Measurements from ENCODE around the gene ATPAF2.

Gene ATPAF2

DNA sequence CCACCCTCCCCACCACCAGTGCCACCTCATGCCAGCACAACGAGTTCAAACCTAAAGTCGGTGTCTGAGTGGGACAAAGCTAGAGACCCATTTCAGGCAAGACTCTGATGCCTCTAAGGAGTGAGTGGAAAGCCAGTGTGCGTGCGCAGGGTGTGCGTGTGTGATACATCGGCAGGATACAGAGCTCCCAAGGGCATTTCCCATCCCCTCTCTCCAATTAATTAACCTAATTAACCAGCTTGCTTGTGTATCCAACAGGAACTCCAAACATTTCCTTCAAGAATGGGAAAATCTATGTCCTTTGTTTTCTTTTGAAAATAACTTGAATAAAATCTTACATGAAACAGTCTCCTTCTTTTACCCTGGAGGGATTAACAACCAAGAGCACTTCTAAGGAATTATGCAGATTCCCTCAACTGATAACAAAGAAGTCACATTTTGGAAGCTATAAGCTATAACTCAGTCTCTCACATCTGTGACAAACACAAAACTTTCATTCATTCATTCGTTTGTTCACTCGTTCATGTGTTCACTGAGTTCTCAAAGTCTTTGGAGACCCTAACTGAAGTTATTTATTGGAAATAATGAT, 9.9 kb downstream of the ATPAF2 start:
- Mint-ChIP-seq H3K27ac (no peak overlapping the region), H3K27me3 (ENCODE audit: low read depth) (no peaks in the 10 kb centered on the region), H3K36me3 (ENCODE audit: low read depth) (peaks cover 3% of the 10 kb centered on the region), H3K4me1 (peaks cover 17% of the 10 kb centered on the region), H3K9me3 (no peaks in the 10 kb centered on the region), H3K4me3 (no peak overlapping the region)
- TF ChIP-seq CTCF (IDR thresholded peaks at IDR 0.05; ENCODE audit: unreplicated experiment in 3 of 3): no peak

GRCh38 chr17:18028114-18028951, 10.6 kb downstream of the ATPAF2 start:
- Mint-ChIP-seq H3K36me3 (ENCODE audit: low read depth) (peaks cover 3% of the 10 kb centered on the region), H3K27me3 (ENCODE audit: low read depth) (no peaks in the 10 kb centered on the region), H3K4me1 (peaks cover 14% of the 10 kb centered on the region), H3K9me3 (no peaks in the 10 kb centered on the region), H3K27ac (no peak overlapping the region), H3K4me3 (no peak overlapping the region)
- no peak for TF ChIP-seq CTCF (IDR thresholded peaks at IDR 0.05; ENCODE audit: unreplicated experiment in 3 of 3)

DNA sequence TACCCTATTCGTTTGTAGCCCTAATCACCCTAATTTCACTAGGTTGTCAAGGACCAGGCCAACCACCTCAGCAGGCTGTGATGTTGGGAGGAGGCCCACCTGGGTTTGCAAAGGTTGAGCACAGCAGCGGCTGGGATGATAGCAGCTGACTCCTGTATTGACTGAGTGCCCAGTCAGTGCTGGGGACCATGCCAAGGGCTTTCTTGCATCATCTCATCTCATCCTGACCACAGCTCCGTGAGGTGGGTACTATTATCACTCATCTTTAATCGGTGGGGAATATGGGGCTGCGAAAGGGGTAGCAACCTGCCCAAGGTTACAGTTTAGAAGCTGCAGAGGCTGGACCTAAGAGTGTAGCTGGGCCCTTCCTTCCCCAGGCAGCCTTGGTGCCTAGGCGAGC, 11.7 kb downstream of the ATPAF2 start:
- no peak overlapping the region for H3K27ac Mint-ChIP-seq
- H3K4me1 Mint-ChIP-seq: peaks cover 5% of the 10 kb centered on the region
- peaks cover 3% of the 10 kb centered on the region for H3K36me3 Mint-ChIP-seq (ENCODE audit: low read depth)
- H3K27me3 Mint-ChIP-seq (ENCODE audit: low read depth): no peaks in the 10 kb centered on the region
- no peak for TF ChIP-seq CTCF (IDR thresholded peaks at IDR 0.05; ENCODE audit: unreplicated experiment in 3 of 3)
- H3K9me3 Mint-ChIP-seq: no peaks in the 10 kb centered on the region
- H3K4me3 Mint-ChIP-seq: no peak overlapping the region

- no peaks in the 10 kb centered on the region for H3K27me3 Mint-ChIP-seq (ENCODE audit: low read depth)
- H3K36me3 Mint-ChIP-seq (ENCODE audit: low read depth): peaks cover 3% of the 10 kb centered on the region
- H3K27ac Mint-ChIP-seq: no peak overlapping the region
- H3K4me1 Mint-ChIP-seq: no peaks in the 10 kb centered on the region
- TF ChIP-seq CTCF (IDR thresholded peaks at IDR 0.05; ENCODE audit: unreplicated experiment in 3 of 3): no peak
- no peaks in the 10 kb centered on the region for H3K9me3 Mint-ChIP-seq
- H3K4me3 Mint-ChIP-seq: no peak overlapping the region
Observed at GRCh38 chr17:18025945-18026776, 12.8 kb downstream of the ATPAF2 start.

GRCh38 chr17:18025241-18025944, 13.6 kb downstream of the ATPAF2 start:
- no peaks in the 10 kb centered on the region for H3K4me1 Mint-ChIP-seq
- no peaks in the 10 kb centered on the region for H3K9me3 Mint-ChIP-seq
- H3K36me3 Mint-ChIP-seq (ENCODE audit: low read depth): peaks cover 3% of the 10 kb centered on the region
- no peak overlapping the region for H3K4me3 Mint-ChIP-seq
- no peaks in the 10 kb centered on the region for H3K27me3 Mint-ChIP-seq (ENCODE audit: low read depth)
- H3K27ac Mint-ChIP-seq: no peak overlapping the region
- TF ChIP-seq CTCF (IDR thresholded peaks at IDR 0.05; ENCODE audit: unreplicated experiment in 3 of 3): no peak
